Activated B cell treated with CpG ODN at 0.5 μM for 24 hours (primary cell): ENCODE results near the gene ANKRD62. TPM values are rescaled to one million over a fixed set of nuclear protein-coding genes. Genes with fewer than 3 reads are reported as not detected.

ENCODE experiments used
- ATAC-seq: fragments of 200-7000 bp; cut with Tn5 transposase; one replicate; pipeline ENCODE4 v1.10.0; 2021; ENCODE audit warnings: low read depth, mild to moderate bottlenecking, moderate library complexity
- CTCF ChIA-PET: fragments of 350-600 bp; sonication (Branson Sonifier 250); formaldehyde crosslinking; loops from one replicate; lab custom pipeline; 2021; ENCODE audit warnings: antibody characterized with exemption; lab: Charles Lee
- POLR2A ChIA-PET: fragments of 350-600 bp; sonication (Branson Sonifier 250); formaldehyde crosslinking; loops from one replicate; lab custom pipeline; 2021; ENCODE audit warnings: antibody characterized with exemption; lab: Charles Lee
- DNase-seq: peaks from one replicate; pipeline ENCODE4 v3.0.0; 2022
- H3K27ac Mint-ChIP-seq: one replicate; pipeline ENCODE4 v1.8.0; 2020; ENCODE audit warnings: mixed read lengths
- H3K27me3 Mint-ChIP-seq: one replicate; pipeline ENCODE4 v1.8.0; 2021; ENCODE audit warnings: mixed read lengths
- H3K36me3 Mint-ChIP-seq: one replicate; pipeline ENCODE4 v1.8.0; 2021; ENCODE audit warnings: low read depth, mixed read lengths
- H3K4me1 Mint-ChIP-seq: one replicate; pipeline ENCODE4 v1.8.0; 2021; ENCODE audit warnings: mixed read lengths
- H3K4me3 Mint-ChIP-seq: one replicate; pipeline ENCODE4 v1.8.0; 2020; ENCODE audit warnings: mild to moderate bottlenecking, mixed read lengths
- H3K9me3 Mint-ChIP-seq: one replicate; pipeline ENCODE4 v1.8.0; 2020; ENCODE audit warnings: mixed read lengths
- intact Hi-C: fragments of 100-400 bp; cut with micrococcal nuclease; formaldehyde crosslinking; loops from one replicate; pipeline ENCODE4 v1.15.1; 2024
- total RNA-seq: library from RNA; stranded (reverse); gene quantifications from 2 replicates; pipeline ENCODE4 v1.2.3, GENCODE V29; 2022
- TF ChIP-seq, protein P1 (sequence below): fragments of 200-600 bp; IDR thresholded peaks from one replicate; pipeline ENCODE4 v1.8.0; 2022; ENCODE audit warnings: antibody characterized with exemption, mild to moderate bottlenecking

Gene ANKRD62
- total RNA-seq, 1 donor from 2014 or later = not detected

DNA sequence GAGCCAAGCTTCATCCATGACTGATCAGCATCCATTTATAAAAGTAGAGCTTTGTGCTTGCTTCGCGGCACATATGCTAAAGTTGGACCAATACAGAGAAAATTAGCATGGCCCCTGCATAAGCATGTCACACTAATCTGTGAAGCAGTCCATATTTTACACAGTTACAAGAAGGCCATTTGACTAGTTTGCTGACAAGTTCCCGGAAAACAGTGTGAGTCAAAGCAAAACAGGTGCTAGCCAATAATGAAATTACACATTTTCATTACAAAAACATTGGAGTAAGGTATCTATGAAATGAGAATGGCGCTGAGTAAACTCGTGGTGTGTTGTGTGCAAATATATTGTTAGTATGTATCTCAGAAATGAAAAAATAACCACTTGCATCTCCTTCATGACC lies 4.7 kb downstream of the ANKRD62 start:
- DNase-seq (no peak), ATAC-seq (no peak)
- Mint-ChIP-seq H3K9me3 (no peaks in the 10 kb centered on the region), H3K27ac (no peak overlapping the region), H3K4me1 (no peaks in the 10 kb centered on the region), H3K4me3 (no peak overlapping the region), H3K27me3 (no peaks in the 10 kb centered on the region), H3K36me3 (no peaks in the 10 kb centered on the region)
- POLR2A ChIA-PET = no interaction called here
- CTCF ChIA-PET = no interaction called here
- TF ChIP-seq, protein P1, sequence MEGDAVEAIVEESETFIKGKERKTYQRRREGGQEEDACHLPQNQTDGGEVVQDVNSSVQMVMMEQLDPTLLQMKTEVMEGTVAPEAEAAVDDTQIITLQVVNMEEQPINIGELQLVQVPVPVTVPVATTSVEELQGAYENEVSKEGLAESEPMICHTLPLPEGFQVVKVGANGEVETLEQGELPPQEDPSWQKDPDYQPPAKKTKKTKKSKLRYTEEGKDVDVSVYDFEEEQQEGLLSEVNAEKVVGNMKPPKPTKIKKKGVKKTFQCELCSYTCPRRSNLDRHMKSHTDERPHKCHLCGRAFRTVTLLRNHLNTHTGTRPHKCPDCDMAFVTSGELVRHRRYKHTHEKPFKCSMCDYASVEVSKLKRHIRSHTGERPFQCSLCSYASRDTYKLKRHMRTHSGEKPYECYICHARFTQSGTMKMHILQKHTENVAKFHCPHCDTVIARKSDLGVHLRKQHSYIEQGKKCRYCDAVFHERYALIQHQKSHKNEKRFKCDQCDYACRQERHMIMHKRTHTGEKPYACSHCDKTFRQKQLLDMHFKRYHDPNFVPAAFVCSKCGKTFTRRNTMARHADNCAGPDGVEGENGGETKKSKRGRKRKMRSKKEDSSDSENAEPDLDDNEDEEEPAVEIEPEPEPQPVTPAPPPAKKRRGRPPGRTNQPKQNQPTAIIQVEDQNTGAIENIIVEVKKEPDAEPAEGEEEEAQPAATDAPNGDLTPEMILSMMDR = no peak
- intact Hi-C loops = no loop called here

- Mint-ChIP-seq H3K27ac (no peak overlapping the region), H3K4me3 (no peak overlapping the region), H3K36me3 (no peaks in the 10 kb centered on the region), H3K27me3 (no peaks in the 10 kb centered on the region), H3K9me3 (no peaks in the 10 kb centered on the region), H3K4me1 (no peaks in the 10 kb centered on the region)
- ATAC-seq (no peak), DNase-seq (no peak)
- TF ChIP-seq, protein P1 = no peak
- intact Hi-C loops = no loop called here
- POLR2A ChIA-PET = no interaction called here
- CTCF ChIA-PET = no interaction called here
Observed at GRCh38 chr18:12099160-12099559, 5.5 kb downstream of the ANKRD62 start.

- H3K36me3 Mint-ChIP-seq = no peaks in the 10 kb centered on the region
- ChIA-PET POLR2A (no interaction called here), CTCF (no interaction called here)
- no peaks in the 10 kb centered on the region for H3K4me1 Mint-ChIP-seq
- H3K27me3 Mint-ChIP-seq = peaks cover 6% of the 10 kb centered on the region
- TF ChIP-seq, protein P1 = no peak
- no peak overlapping the region for H3K4me3 Mint-ChIP-seq
- DNase-seq = no peak
- no peak for ATAC-seq
- H3K27ac Mint-ChIP-seq = no peak overlapping the region
- no peaks in the 10 kb centered on the region for H3K9me3 Mint-ChIP-seq
- intact Hi-C loops = no loop called here
Observed at GRCh38 chr18:12101266-12101665, 7.6 kb downstream of the ANKRD62 start.

DNA sequence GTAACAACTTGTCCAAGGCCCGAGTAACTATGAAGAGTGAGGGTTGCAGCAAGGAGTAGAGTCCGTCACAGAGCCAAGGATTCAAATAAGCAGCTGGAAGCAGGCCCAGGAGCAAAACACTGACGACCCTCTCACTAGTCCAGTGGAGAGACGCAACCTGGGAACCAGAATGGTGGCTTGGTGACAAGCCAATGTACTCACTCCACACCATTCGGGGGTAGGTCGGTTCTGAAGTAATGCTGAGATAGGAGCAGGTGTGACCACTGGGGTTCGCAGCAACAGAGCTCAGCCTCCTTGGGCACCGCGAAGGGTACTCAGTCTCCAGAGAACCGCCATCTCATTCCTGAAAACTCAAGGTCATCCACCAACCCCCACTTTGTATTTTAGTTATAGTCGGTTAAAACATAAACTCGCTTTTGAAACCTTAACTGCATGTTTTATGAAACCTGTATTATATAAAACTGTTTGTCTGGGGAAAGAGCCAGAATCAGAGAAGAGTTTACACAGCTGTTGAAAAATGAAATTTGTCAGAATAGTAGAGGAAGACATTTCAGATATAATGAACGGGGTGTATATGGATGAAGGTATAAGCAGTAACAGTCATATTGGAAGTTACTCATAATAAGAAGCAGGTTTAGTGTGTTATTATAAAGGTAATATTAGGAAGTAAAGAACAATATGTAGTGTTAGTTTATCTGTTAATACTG lies 8.6 kb downstream of the ANKRD62 start:
- Mint-ChIP-seq H3K9me3 (no peaks in the 10 kb centered on the region), H3K27ac (no peak overlapping the region), H3K27me3 (peaks cover 8% of the 10 kb centered on the region), H3K4me3 (no peak overlapping the region), H3K36me3 (no peaks in the 10 kb centered on the region), H3K4me1 (no peaks in the 10 kb centered on the region)
- DNase-seq (no peak), ATAC-seq (no peak)
- intact Hi-C loops = no loop called here
- ChIA-PET POLR2A (no interaction called here), CTCF (no interaction called here)
- TF ChIP-seq, protein P1 = no peak

DNA sequence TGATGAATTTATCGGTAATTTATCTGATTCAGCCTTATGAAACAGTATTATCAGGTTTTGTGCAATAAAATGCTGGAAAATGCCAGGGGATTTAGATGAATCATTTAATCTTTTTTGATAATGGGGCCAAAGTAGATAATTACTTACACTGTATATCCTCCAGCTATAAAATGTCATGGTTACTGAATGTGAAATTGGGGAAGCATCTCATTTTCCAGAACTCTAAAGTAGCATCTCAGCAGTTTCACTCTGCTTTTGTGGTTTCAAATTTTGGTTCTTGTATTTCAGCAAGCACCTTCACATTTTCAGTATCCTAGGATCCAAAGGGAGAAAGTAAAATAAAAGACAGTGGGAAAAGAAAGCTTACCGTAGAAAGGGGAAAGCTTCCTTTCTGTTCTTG lies 12.8 kb downstream of the ANKRD62 start:
- CTCF ChIA-PET = no interaction called here
- Mint-ChIP-seq H3K27ac (no peak overlapping the region), H3K36me3 (no peaks in the 10 kb centered on the region), H3K4me1 (no peaks in the 10 kb centered on the region), H3K4me3 (no peak overlapping the region), H3K27me3 (peaks cover 10% of the 10 kb centered on the region), H3K9me3 (peaks cover under 1% of the 10 kb centered on the region)
- TF ChIP-seq, protein P1 = no peak
- no peak for DNase-seq
- no peak for ATAC-seq
- POLR2A ChIA-PET = no interaction called here
- intact Hi-C loops = no loop called here
